ENCODE measurements around the gene UBE2Q2.

Gene UBE2Q2

DNA sequence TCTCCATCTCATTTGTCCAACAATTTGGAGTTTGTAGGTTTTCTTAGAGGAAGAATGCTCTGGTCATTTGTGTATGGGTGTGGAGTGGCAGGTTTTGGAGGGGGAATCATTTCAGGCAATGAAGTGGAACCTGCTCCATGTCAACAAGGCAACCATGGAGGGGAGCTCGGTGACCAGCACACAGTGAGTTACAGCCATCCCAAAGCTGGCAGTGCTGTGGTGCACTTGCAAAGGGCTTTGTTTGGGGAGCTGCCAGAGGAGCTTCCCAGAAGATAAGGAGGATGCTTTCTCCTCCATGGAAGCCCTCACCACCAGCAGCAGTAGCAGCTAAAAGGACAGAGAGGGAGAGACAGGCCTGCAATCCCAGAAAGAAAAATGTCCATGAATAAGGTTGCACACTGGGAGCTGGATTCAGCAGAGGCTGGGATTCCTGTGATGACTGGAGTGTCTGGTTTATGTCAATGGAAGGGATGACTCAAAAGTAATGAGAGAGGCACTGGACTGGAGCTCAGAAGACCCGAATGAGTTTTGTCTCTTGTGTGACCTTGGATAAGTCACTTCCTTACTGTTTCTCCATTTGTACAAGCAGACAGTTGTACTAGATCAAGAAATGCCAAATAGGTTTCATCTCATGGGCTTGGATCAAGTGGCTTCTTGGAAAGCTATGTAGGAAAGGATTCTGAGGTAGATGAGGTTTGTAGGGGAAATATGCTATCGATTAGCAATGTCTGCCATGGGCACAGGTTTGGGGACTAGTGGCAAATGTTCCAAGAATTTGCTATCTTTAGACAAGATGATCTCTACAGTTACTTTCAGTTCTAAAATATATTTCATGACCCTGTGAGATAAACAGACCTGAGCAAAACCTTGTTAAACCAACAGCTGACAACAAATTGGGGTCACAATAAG, 27.2 kb upstream of the UBE2Q2 start:
- Mint-ChIP-seq H3K4me3 (no peak overlapping the region), H3K9me3 (peaks cover 4% of the 10 kb centered on the region), H3K27ac (no peak overlapping the region), H3K4me1 (peaks cover 14% of the 10 kb centered on the region), H3K27me3 (ENCODE audit: low read depth, poor library complexity) (peaks cover 2% of the 10 kb centered on the region), H3K36me3 (ENCODE audit: low read depth) (no peaks in the 10 kb centered on the region)
- TF ChIP-seq, protein P1, sequence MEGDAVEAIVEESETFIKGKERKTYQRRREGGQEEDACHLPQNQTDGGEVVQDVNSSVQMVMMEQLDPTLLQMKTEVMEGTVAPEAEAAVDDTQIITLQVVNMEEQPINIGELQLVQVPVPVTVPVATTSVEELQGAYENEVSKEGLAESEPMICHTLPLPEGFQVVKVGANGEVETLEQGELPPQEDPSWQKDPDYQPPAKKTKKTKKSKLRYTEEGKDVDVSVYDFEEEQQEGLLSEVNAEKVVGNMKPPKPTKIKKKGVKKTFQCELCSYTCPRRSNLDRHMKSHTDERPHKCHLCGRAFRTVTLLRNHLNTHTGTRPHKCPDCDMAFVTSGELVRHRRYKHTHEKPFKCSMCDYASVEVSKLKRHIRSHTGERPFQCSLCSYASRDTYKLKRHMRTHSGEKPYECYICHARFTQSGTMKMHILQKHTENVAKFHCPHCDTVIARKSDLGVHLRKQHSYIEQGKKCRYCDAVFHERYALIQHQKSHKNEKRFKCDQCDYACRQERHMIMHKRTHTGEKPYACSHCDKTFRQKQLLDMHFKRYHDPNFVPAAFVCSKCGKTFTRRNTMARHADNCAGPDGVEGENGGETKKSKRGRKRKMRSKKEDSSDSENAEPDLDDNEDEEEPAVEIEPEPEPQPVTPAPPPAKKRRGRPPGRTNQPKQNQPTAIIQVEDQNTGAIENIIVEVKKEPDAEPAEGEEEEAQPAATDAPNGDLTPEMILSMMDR (IDR thresholded peaks at IDR 0.05) = no peak
- DNase-seq = no peak

DNA sequence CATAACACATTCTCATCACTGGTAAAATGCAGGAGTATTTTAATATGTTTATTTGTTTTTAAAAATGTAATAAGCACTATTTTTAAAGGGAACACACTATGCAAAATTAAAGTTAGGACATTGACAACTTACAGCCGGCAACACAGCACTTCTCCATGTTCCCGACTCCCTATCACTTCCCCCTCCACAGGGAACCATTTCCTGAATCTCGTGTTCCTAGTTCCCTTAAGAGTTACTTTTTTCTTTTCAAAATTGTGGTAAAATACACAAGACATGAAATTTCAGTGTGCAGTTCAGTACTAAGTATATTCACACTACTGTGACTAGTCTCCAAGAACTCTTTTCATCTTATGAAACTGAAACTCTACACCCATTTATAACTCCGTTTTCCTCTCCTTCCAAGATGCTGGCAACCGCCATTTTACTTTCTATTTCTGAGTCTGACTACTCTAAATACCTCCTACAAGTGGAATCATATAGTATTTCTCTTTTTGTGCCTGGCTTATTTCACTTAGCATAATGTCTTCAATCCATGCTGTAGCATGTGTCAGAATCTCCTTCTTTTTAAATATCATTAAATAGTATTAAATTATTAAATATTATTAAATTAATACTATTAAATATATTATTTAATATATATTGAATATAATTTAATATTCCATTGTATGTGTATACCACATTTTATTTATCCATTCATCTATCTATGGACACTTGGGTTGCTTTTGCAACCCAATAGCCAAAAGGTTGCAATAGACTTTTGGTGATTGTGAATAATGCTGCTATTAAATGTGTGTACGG, 25.9 kb upstream of the UBE2Q2 start:
- TF ChIP-seq, protein P1 (IDR thresholded peaks at IDR 0.05) = no peak
- H3K9me3 Mint-ChIP-seq = peaks cover 4% of the 10 kb centered on the region
- H3K27me3 Mint-ChIP-seq (ENCODE audit: low read depth, poor library complexity) = peaks cover 2% of the 10 kb centered on the region
- no peak overlapping the region for H3K27ac Mint-ChIP-seq
- no peak overlapping the region for H3K4me3 Mint-ChIP-seq
- H3K4me1 Mint-ChIP-seq = peaks cover 24% of the 10 kb centered on the region
- no peaks in the 10 kb centered on the region for H3K36me3 Mint-ChIP-seq (ENCODE audit: low read depth)
- no peak for DNase-seq

DNA sequence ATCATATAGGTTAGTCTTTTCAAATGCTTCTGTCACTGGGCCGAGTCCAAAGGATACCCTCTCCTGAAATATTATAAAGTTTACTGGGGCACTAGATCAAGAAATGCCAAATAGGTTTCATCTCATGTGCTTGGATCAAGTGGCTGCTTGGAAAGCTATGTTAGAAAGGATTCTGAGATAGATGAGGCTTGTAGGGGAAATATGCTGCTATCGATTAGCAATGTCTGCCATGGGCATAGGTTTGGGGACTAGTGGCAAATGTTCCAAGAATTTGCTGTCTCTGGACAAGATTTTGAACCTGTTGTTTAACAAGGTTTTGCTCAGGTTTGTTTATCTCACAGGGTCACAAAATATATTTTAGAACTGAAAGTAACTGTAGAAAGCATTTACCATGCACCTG, 23.0 kb upstream of the UBE2Q2 start:
- H3K36me3 Mint-ChIP-seq (ENCODE audit: low read depth) = no peaks in the 10 kb centered on the region
- H3K9me3 Mint-ChIP-seq = no peaks in the 10 kb centered on the region
- H3K4me1 Mint-ChIP-seq = peaks cover 31% of the 10 kb centered on the region
- H3K27me3 Mint-ChIP-seq (ENCODE audit: low read depth, poor library complexity) = peaks cover 2% of the 10 kb centered on the region
- H3K4me3 Mint-ChIP-seq = no peak overlapping the region
- TF ChIP-seq, protein P1 (IDR thresholded peaks at IDR 0.05) = no peak
- no peak overlapping the region for H3K27ac Mint-ChIP-seq
- no peak for DNase-seq

DNA sequence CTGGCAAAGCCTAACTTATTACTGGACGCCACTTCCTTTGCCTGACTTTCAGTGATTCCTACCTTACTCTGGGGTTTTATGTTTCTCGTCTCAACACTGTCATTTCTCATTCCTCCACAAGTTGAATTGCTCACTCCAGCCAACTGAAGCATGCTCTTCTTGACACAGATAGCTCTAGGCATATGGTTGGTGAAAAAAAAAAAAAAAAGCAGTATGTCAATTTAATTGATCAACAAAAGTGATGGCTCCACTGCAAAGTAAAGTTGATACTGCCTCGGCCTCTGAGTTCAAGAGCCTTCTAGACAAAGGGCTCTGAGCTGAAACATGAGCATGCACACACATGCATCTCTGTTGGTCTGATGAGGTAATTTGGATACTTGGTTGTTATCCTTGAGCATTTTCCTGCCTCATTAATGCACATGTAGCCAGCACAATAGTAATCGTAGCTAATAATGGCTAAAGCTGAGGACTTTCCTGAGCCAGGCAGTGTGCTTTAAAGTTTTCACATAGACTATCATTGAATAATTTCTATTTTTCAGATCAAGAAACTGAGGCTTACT, 21.4 kb upstream of the UBE2Q2 start:
- H3K36me3 Mint-ChIP-seq (ENCODE audit: low read depth) = no peaks in the 10 kb centered on the region
- no peak for DNase-seq
- H3K27ac Mint-ChIP-seq = no peak overlapping the region
- H3K4me3 Mint-ChIP-seq = no peak overlapping the region
- H3K9me3 Mint-ChIP-seq = no peaks in the 10 kb centered on the region
- H3K4me1 Mint-ChIP-seq = peaks cover 23% of the 10 kb centered on the region
- TF ChIP-seq, protein P1 (IDR thresholded peaks at IDR 0.05) = no peak
- peaks cover 2% of the 10 kb centered on the region for H3K27me3 Mint-ChIP-seq (ENCODE audit: low read depth, poor library complexity)

DNA sequence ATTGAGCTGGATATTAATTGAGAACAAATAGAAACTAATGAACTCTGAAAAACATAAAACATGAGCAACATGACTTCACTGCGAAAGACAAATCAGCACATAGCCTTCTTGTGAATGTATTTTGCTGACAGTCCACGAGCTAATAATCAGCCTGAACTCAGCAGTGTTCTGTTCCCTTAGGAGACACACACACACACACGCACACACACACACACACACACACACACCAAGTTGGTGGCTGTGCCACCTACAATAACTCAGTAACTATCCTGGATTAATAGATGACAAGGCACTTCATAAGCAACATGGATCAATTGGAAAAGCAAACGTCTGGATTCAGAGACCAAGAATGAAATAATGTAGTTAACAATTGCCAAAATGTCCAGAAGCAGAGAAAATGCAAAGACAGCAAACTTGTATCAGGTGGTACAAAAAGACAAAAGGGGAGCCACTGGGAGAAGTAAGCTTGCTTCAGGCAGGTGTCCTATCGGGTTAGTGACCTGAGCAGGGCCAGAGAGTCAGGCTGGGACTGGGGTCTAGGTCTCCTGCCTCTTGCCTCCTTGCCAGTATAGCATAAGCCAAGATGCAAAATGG, 20.5 kb upstream of the UBE2Q2 start:
- no peak overlapping the region for H3K27ac Mint-ChIP-seq
- H3K4me1 Mint-ChIP-seq = peaks cover 23% of the 10 kb centered on the region
- no peaks in the 10 kb centered on the region for H3K9me3 Mint-ChIP-seq
- TF ChIP-seq, protein P1 (IDR thresholded peaks at IDR 0.05) = no peak
- DNase-seq = no peak
- H3K36me3 Mint-ChIP-seq (ENCODE audit: low read depth) = no peaks in the 10 kb centered on the region
- no peak overlapping the region for H3K4me3 Mint-ChIP-seq
- peaks cover 2% of the 10 kb centered on the region for H3K27me3 Mint-ChIP-seq (ENCODE audit: low read depth, poor library complexity)
